H9 (cell line): Measurements from ENCODE around the gene CD151. TPM values are rescaled to one million over a fixed set of nuclear protein-coding genes. Genes with fewer than 3 reads are reported as not detected.

Source experiments
- DNase-seq: peaks from one replicate; pipeline ENCODE4 v3.0.0-alpha.2; 2017
- H2AFZ ChIP-seq: one replicate; pipeline ENCODE4 v1.6.1; 2013; ENCODE audit warnings: mild to moderate bottlenecking, low read length, control low read depth, moderate library complexity
- H2AK5ac ChIP-seq: 2 replicates; pipeline ENCODE4 v1.6.1; 2013; ENCODE audit warnings: low read length, control low read depth, mixed read lengths; ENCODE audit not compliant: insufficient read length
- H2BK120ac ChIP-seq: one replicate; pipeline ENCODE4 v1.6.1; 2013; ENCODE audit warnings: low read depth, mild to moderate bottlenecking, low read length, control low read depth, inconsistent platforms; ENCODE audit not compliant: poor library complexity, severe bottlenecking
- H2BK12ac ChIP-seq: 2 replicates; pipeline ENCODE4 v1.6.1; 2013; ENCODE audit warnings: low read length, control low read depth, mixed read lengths, low read depth; ENCODE audit not compliant: insufficient read length
- H2BK15ac ChIP-seq: 2 replicates; pipeline ENCODE4 v1.6.1; 2013; ENCODE audit warnings: low read depth, low read length, control low read depth
- H2BK20ac ChIP-seq: one replicate; pipeline ENCODE4 v1.6.1; 2013; ENCODE audit warnings: low read depth, mild to moderate bottlenecking, low read length, control low read depth, inconsistent platforms; ENCODE audit not compliant: poor library complexity, severe bottlenecking
- H2BK5ac ChIP-seq: 2 replicates; pipeline ENCODE4 v1.6.1; 2013; ENCODE audit warnings: low read length, control low read depth, mixed read lengths; ENCODE audit not compliant: insufficient read length
- H3K14ac ChIP-seq: 2 replicates; pipeline ENCODE4 v1.6.1; 2013; ENCODE audit warnings: low read length, control low read depth; ENCODE audit not compliant: insufficient read depth
- H3K18ac ChIP-seq: 2 replicates; pipeline ENCODE4 v1.6.1; 2013; ENCODE audit warnings: low read depth, mild to moderate bottlenecking, mixed read lengths, low read length, control low read depth; ENCODE audit not compliant: insufficient read length
- H3K23ac ChIP-seq: 2 replicates; pipeline ENCODE4 v1.6.1; 2013; ENCODE audit warnings: low read length, control low read depth, mixed read lengths, low read depth; ENCODE audit not compliant: insufficient read length
- H3K23me2 ChIP-seq: 2 replicates; pipeline ENCODE4 v1.6.1; 2013; ENCODE audit warnings: low read depth, mild to moderate bottlenecking, mixed read lengths, low read length, control low read depth; ENCODE audit not compliant: insufficient read length, poor library complexity, severe bottlenecking
- H3K27ac ChIP-seq: 2 replicates; pipeline ENCODE4 v1.5.1; 2013; ENCODE audit warnings: low read length, control low read depth, mixed read lengths, low read depth; ENCODE audit not compliant: insufficient read length
- H3K27me3 ChIP-seq: 2 replicates; pipeline ENCODE4 v1.6.1; 2013; ENCODE audit warnings: low read length, control low read depth, inconsistent platforms; ENCODE audit not compliant: insufficient read depth
- H3K4ac ChIP-seq: 2 replicates; pipeline ENCODE4 v1.6.1; 2013; ENCODE audit warnings: low read depth, mild to moderate bottlenecking, control low read depth, inconsistent platforms, low read length, moderate library complexity
- H3K4me1 ChIP-seq: 2 replicates; pipeline ENCODE4 v1.6.1; 2013; ENCODE audit warnings: low read length, control low read depth, inconsistent platforms; ENCODE audit not compliant: insufficient read depth
- H3K4me2 ChIP-seq: 2 replicates; pipeline ENCODE4 v1.6.1; 2013; ENCODE audit warnings: low read length, control low read depth, mixed read lengths; ENCODE audit not compliant: insufficient read length, insufficient read depth
- H3K56ac ChIP-seq: 2 replicates; pipeline ENCODE4 v1.6.1; 2013; ENCODE audit warnings: low read depth, mild to moderate bottlenecking, mixed read lengths, low read length, control low read depth; ENCODE audit not compliant: insufficient read length
- H3K79me1 ChIP-seq: 2 replicates; pipeline ENCODE4 v1.6.1; 2013; ENCODE audit warnings: low read depth, mild to moderate bottlenecking, moderate library complexity, low read length, control low read depth, inconsistent platforms; ENCODE audit not compliant: insufficient read depth, poor library complexity, severe bottlenecking
- H3K79me2 ChIP-seq: 2 replicates; pipeline ENCODE4 v1.6.1; 2013; ENCODE audit warnings: low read length, control low read depth, inconsistent platforms; ENCODE audit not compliant: insufficient read depth
- H3K9ac ChIP-seq: 2 replicates; pipeline ENCODE4 v1.6.1; 2013; ENCODE audit warnings: low read length, control low read depth, mixed read lengths; ENCODE audit not compliant: insufficient read length; ENCODE audit errors: extremely low read depth
- H3K9me3 ChIP-seq: one replicate; pipeline ENCODE4 v1.6.1; 2013; ENCODE audit warnings: low read depth, low read length, inconsistent platforms; ENCODE audit not compliant: control insufficient read depth
- H3T11ph ChIP-seq: one replicate; pipeline ENCODE4 v1.6.1; 2013; ENCODE audit warnings: mild to moderate bottlenecking, low read length, control low read depth, inconsistent platforms
- H4K20me1 ChIP-seq: one replicate; pipeline ENCODE4 v1.6.1; 2013; ENCODE audit not compliant: control insufficient read depth, insufficient read length, insufficient read depth
- H4K5ac ChIP-seq: 2 replicates; pipeline ENCODE4 v1.6.1; 2013; ENCODE audit warnings: low read depth, mild to moderate bottlenecking, mixed read lengths, low read length, control low read depth; ENCODE audit not compliant: insufficient read length
- H4K8ac ChIP-seq: replicated peaks from 2 replicates; pipeline ENCODE4 v1.6.1; 2013; ENCODE audit warnings: low read length, control low read depth, mixed read lengths, low read depth; ENCODE audit not compliant: insufficient read length
- H4K91ac ChIP-seq: 2 replicates; pipeline ENCODE4 v1.6.1; 2013; ENCODE audit warnings: low read depth, mild to moderate bottlenecking, moderate library complexity, mixed read lengths, low read length, control low read depth; ENCODE audit not compliant: insufficient read length
- H3K27ac Mint-ChIP-seq, 3 experiments: 2 replicates in 2 of 3; 3 replicates in 1 of 3; pipeline ENCODE4 v1.8.0; 2020 to 2021; ENCODE audit warnings: mixed read lengths in 3 of 3, mild to moderate bottlenecking in 1 of 3, moderate library complexity in 1 of 3
- H3K27me3 Mint-ChIP-seq: 2 replicates; pipeline ENCODE4 v1.8.0; 2021; ENCODE audit warnings: low read depth, mild to moderate bottlenecking, moderate library complexity, mixed read lengths
- H3K36me3 Mint-ChIP-seq, 3 experiments: 2 replicates in 2 of 3; 3 replicates in 1 of 3; pipeline ENCODE4 v1.8.0; 2020 to 2021; ENCODE audit warnings: low read depth in 3 of 3, mixed read lengths in 3 of 3; ENCODE audit not compliant: insufficient read depth in 1 of 3
- H3K4me1 Mint-ChIP-seq, 2 experiments: 2 replicates each; pipeline ENCODE4 v1.8.0; 2020; ENCODE audit warnings: mixed read lengths in 2 of 2
- H3K4me3 Mint-ChIP-seq, 2 experiments: 2 replicates in 1 of 2; 3 replicates in 1 of 2; pipeline ENCODE4 v1.8.0; 2020 to 2021; ENCODE audit warnings: mild to moderate bottlenecking in 2 of 2, mixed read lengths in 2 of 2, moderate library complexity in 1 of 2
- H3K9me3 Mint-ChIP-seq, 2 experiments: 2 replicates in 1 of 2; 3 replicates in 1 of 2; pipeline ENCODE4 v1.8.0; 2020; ENCODE audit warnings: mild to moderate bottlenecking in 2 of 2, mixed read lengths in 2 of 2, moderate library complexity in 1 of 2
- CTCF ChIP-seq: fragments of 200-600 bp; sonication (generic); conservative IDR thresholded peaks from 3 replicates; pipeline ENCODE4 v1.8.0; 2021; ENCODE audit warnings: antibody characterized with exemption, mild to moderate bottlenecking
- WGBS: extraction: QIAGEN DNeasy Blood & Tissue Kit; methylation state at CpG from one replicate; pipeline ENCODE4 v1.1.7; 2013; ENCODE audit warnings: missing lambda C conversion rate, low lambda C conversion rate, mixed read lengths; ENCODE audit not compliant: insufficient read length; ENCODE audit errors: extremely low coverage; 5-methylcytosine and 5-hydroxymethylcytosine counted together
- total RNA-seq: library from RNA; stranded (reverse); gene quantifications from 2 replicates; pipeline ENCODE4 v1.2.1, GENCODE V29; 2021

Gene CD151
- total RNA-seq, 1 experiment from 2014 or later = 138 TPM

DNA sequence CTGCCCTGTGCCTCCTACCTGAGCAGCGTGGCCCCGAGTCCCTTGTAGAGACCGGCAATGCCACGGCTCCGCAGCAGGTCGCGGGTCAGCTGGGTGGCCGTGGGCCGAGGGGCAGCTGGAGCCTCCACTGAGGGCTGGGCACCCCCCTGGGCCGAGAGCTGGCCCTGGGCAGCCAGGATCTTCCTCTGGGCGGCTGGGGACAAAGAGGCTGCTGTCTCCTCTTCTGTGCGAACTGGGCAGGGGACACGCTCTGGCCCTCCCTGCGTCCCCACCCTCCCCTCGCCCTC lies 40.3 kb upstream of the CD151 start:
- no peaks in the 10 kb centered on the region for H3K27me3 Mint-ChIP-seq
- no peak overlapping the region for H3K27ac ChIP-seq
- no peak overlapping the region for H4K91ac ChIP-seq
- no peak for DNase-seq
- H3K9me3 Mint-ChIP-seq = no peaks in the 10 kb centered on the region
- H2AFZ ChIP-seq = no peak overlapping the region
- H3K4me3 Mint-ChIP-seq = no peak overlapping the region
- no peak overlapping the region for H3K9ac ChIP-seq
- H3K18ac ChIP-seq = no peak overlapping the region
- no peak overlapping the region for H4K5ac ChIP-seq
- H3K27me3 ChIP-seq = no peaks in the 10 kb centered on the region
- no peak overlapping the region for H3T11ph ChIP-seq
- peaks cover 0 to 16% (median 3%) of the 10 kb centered on the region in 3 experiments; a peak in 2 of 7 replicates for H3K36me3 Mint-ChIP-seq
- H3K56ac ChIP-seq = no peak overlapping the region
- no peak overlapping the region for H2BK120ac ChIP-seq
- no peaks in the 10 kb centered on the region for H3K79me1 ChIP-seq
- TF ChIP-seq CTCF = no peak
- no CpG with 5 or more reads among the region's 15 CpGs for WGBS
- H2BK12ac ChIP-seq = no peak overlapping the region
- H2BK15ac ChIP-seq = no peak overlapping the region
- peaks cover 16 to 39% of the 10 kb centered on the region in 2 experiments for H3K4me1 Mint-ChIP-seq
- H3K4ac ChIP-seq = no peak overlapping the region
- no peaks in the 10 kb centered on the region; the same call in 1 of the 2 replicates for H3K4me1 ChIP-seq
- H2AK5ac ChIP-seq = no peak overlapping the region
- no peaks in the 10 kb centered on the region for H3K79me2 ChIP-seq
- no peak overlapping the region for H2BK5ac ChIP-seq
- H3K23ac ChIP-seq = no peak overlapping the region
- no peak overlapping the region for H3K27ac Mint-ChIP-seq
- H4K20me1 ChIP-seq = peaks cover 2% of the 10 kb centered on the region
- H3K4me2 ChIP-seq = no peak overlapping the region
- no peak overlapping the region for H4K8ac ChIP-seq
- H2BK20ac ChIP-seq = no peak overlapping the region
- H3K14ac ChIP-seq = no peak overlapping the region
- H3K23me2 ChIP-seq = peaks cover 11% of the 10 kb centered on the region
- H3K9me3 ChIP-seq = no peaks in the 10 kb centered on the region
